NOMO-1 (cell line): ENCODE measurements around the gene FILIP1L.
A peak's percentile ranks its signal among the peaks of the same experiment; 100 is the strongest.

ENCODE experiments used
- DNase-seq, 2 experiments: peaks; one replicate each; lab custom pipeline; 2025; ENCODE audit not compliant: unreplicated experiment in 2 of 2; lab: John Stamatoyannopoulos, UW

FILIP1L gene

GRCh38 chr3:99900248-99900647 lies 214.1 kb downstream of the FILIP1L start:
- no peak for DNase-seq

GRCh38 chr3:99899603-99900002 lies 214.7 kb downstream of the FILIP1L start:
- no peak for DNase-seq

GRCh38 chr3:99896482-99896881 lies 217.8 kb downstream of the FILIP1L start:
- DNase-seq = peak in 1 of 2 experiments; percentile 56

GRCh38 chr3:99895703-99896441 lies 218.4 kb downstream of the FILIP1L start:
- peak; percentile 60 to 95 for DNase-seq

GRCh38 chr3:99895131-99895696 lies 219.1 kb downstream of the FILIP1L start:
- peak; percentile 76 to 77 for DNase-seq

- no peak for DNase-seq
Measured at GRCh38 chr3:99892332-99892731, 222.0 kb downstream of the FILIP1L start.

GRCh38 chr3:99891610-99892285 lies 222.6 kb downstream of the FILIP1L start:
- no peak for DNase-seq

GRCh38 chr3:99885851-99886250 lies 228.4 kb downstream of the FILIP1L start:
- no peak for DNase-seq

GRCh38 chr3:99885085-99885484 lies 229.2 kb downstream of the FILIP1L start:
- DNase-seq = no peak

GRCh38 chr3:99884484-99884883 lies 229.8 kb downstream of the FILIP1L start:
- no peak for DNase-seq

GRCh38 chr3:99883693-99884092 lies 230.6 kb downstream of the FILIP1L start:
- no peak for DNase-seq

GRCh38 chr3:99883138-99883461 lies 231.2 kb downstream of the FILIP1L start:
- no peak for DNase-seq

GRCh38 chr3:99882436-99883137 lies 231.7 kb downstream of the FILIP1L start:
- DNase-seq = no peak

- no peak for DNase-seq
Measured at GRCh38 chr3:99881121-99881524, 233.2 kb downstream of the FILIP1L start.

- DNase-seq = no peak
Measured at GRCh38 chr3:99879275-99879674, 235.0 kb downstream of the FILIP1L start.

GRCh38 chr3:99878005-99878404 lies 236.3 kb downstream of the FILIP1L start:
- DNase-seq = no peak

GRCh38 chr3:99877031-99877579 lies 237.2 kb downstream of the FILIP1L start:
- DNase-seq = no peak

- peak; percentile 65 to 69 for DNase-seq
Measured at GRCh38 chr3:99875929-99876841, 238.1 kb downstream of the FILIP1L start.

GRCh38 chr3:99875581-99875928 lies 238.7 kb downstream of the FILIP1L start:
- DNase-seq = peak; percentile 47 to 69
